Measurements from ENCODE around the gene CRELD2. TPM values are rescaled to one million over a fixed set of nuclear protein-coding genes. Genes with fewer than 3 reads are reported as not detected.

CRELD2 gene
- total RNA-seq, 2 donors from 2014 or later: 55.1 to 70.1 TPM

Small RNAs within 50 kb of the gene (microRNA-seq; reads per million reads assigned to microRNA genes)
- gene MIR6821: 1.8 reads per million, percentile 26 among the genes with 10 or more reads in this experiment

Small RNAs within 50 kb of the gene (small RNA-seq; reads per million reads assigned to genes)
- gene MIR6821: 0 to 0.20 reads per million in 2 donors

Other genes with a start within 250 kb of the CRELD2 start
- 10 to 100 TPM; 40.3 to 74.2 TPM for gene BRD1, start 90.8 kb upstream of the CRELD2 start, total RNA-seq
- 10 to 100 TPM; 10.4 to 11.2 TPM for gene ZBED4, start 64.8 kb upstream of the CRELD2 start, total RNA-seq
- gene ALG12, start 196 bp upstream of the CRELD2 start, total RNA-seq: 10 to 100 TPM; 26.1 to 33.6 TPM
- 100 to 1,000 TPM; 126 to 183 TPM for gene PIM3, start 42.1 kb downstream of the CRELD2 start, total RNA-seq
- under 1 TPM in 1 of 2 donors, not detected in 1; 0.68 TPM for gene IL17REL, start 94.1 kb downstream of the CRELD2 start, total RNA-seq
- gene TTLL8, start 139.7 kb downstream of the CRELD2 start, total RNA-seq: under 1 TPM in 1 of 2 donors, not detected in 1; 0.74 TPM
- gene MLC1, start 166.8 kb downstream of the CRELD2 start, total RNA-seq: 1 to 10 TPM in 1 of 2 donors, under 1 TPM in 1; 0.68 to 1.1 TPM
- 10 to 100 TPM in 1 of 2 donors, under 1 TPM in 1; 0.36 to 18.9 TPM for gene MOV10L1, start 171.4 kb downstream of the CRELD2 start, total RNA-seq

Data from prostate gland (tissue), 2 donors.